ENCODE data around the gene ADGRB3. TPM values are rescaled to one million over a fixed set of nuclear protein-coding genes. Genes with fewer than 3 reads are reported as not detected.

Gene ADGRB3
- total and polyA plus RNA-seq, 5 donors, result 0.88 to 2.6 (median 1.5) TPM

GRCh38 chr6:68635706-68636513 lies 828 bp downstream of the ADGRB3 start:
- no peaks in the 10 kb centered on the region for H3K4me1 ChIP-seq (ENCODE audit: control insufficient read depth, insufficient read depth, low read length)
- intact Hi-C loops (cut with DNase I), result loop anchor here in 3 of 4 donors (5.0 to 10.0 kb wide), 2 partner anchors 141 to 329 kb away; no protein-coding TSS in a partner anchor
- WGBS, result under 1% methylated on average over 24 of the region's 24 CpGs
- DNase-seq (peak; percentile 30 to 77 (median 61)), ATAC-seq (peak in 1 of 2 donors; percentile 35)
- peak overlapping the region; percentile 59 for H3K27ac ChIP-seq (ENCODE audit: low read length)
- H3K4me3 ChIP-seq (ENCODE audit: low read length), result peak overlapping the region; percentile 92
- no peaks in the 10 kb centered on the region for H3K9me3 ChIP-seq (ENCODE audit: control insufficient read depth, low read length)
- H3K27me3 ChIP-seq (ENCODE audit: control insufficient read depth, insufficient read depth), result no peaks in the 10 kb centered on the region

GRCh38 chr6:68636666-68637065 lies 1.6 kb downstream of the ADGRB3 start:
- Histone ChIP-seq H3K27ac (ENCODE audit: low read length) (no peak overlapping the region), H3K4me1 (ENCODE audit: control insufficient read depth, insufficient read depth, low read length) (no peaks in the 10 kb centered on the region), H3K27me3 (ENCODE audit: control insufficient read depth, insufficient read depth) (no peaks in the 10 kb centered on the region), H3K4me3 (ENCODE audit: low read length) (peak overlapping the region; percentile 92), H3K9me3 (ENCODE audit: control insufficient read depth, low read length) (no peaks in the 10 kb centered on the region)
- DNase-seq (no peak), ATAC-seq (no peak)
- intact Hi-C loops (cut with DNase I), result loop anchor here in 3 of 4 donors (5.0 to 10.0 kb wide), 2 partner anchors 141 to 328 kb away; no protein-coding TSS in a partner anchor
- 40% methylated on average over 5 of the region's 5 CpGs for WGBS

GRCh38 chr6:68637071-68637470 lies 2.0 kb downstream of the ADGRB3 start:
- WGBS, result 46% methylated on average over 2 of the region's 2 CpGs
- Histone ChIP-seq H3K27ac (ENCODE audit: low read length) (no peak overlapping the region), H3K9me3 (ENCODE audit: control insufficient read depth, low read length) (no peaks in the 10 kb centered on the region), H3K4me1 (ENCODE audit: control insufficient read depth, insufficient read depth, low read length) (no peaks in the 10 kb centered on the region), H3K4me3 (ENCODE audit: low read length) (peak overlapping the region; percentile 92), H3K27me3 (ENCODE audit: control insufficient read depth, insufficient read depth) (no peaks in the 10 kb centered on the region)
- intact Hi-C loops (cut with DNase I), result loop anchor here in 3 of 4 donors (5.0 to 10.0 kb wide), 2 partner anchors 140 to 328 kb away; no protein-coding TSS in a partner anchor
- ATAC-seq (no peak), DNase-seq (no peak)

- Histone ChIP-seq H3K4me3 (ENCODE audit: low read length) (no peak overlapping the region), H3K27me3 (ENCODE audit: control insufficient read depth, insufficient read depth) (no peaks in the 10 kb centered on the region), H3K9me3 (ENCODE audit: control insufficient read depth, low read length) (no peaks in the 10 kb centered on the region), H3K4me1 (ENCODE audit: control insufficient read depth, insufficient read depth, low read length) (no peaks in the 10 kb centered on the region), H3K27ac (ENCODE audit: low read length) (no peak overlapping the region)
- DNase-seq (no peak), ATAC-seq (no peak)
- 0% methylated on average over 1 of the region's 1 CpG for WGBS
- intact Hi-C loops (cut with DNase I), result loop anchor here in 3 of 4 donors (5.0 to 10.0 kb wide), 2 partner anchors 140 to 327 kb away; no protein-coding TSS in a partner anchor
Measured at GRCh38 chr6:68637782-68638181, 2.7 kb downstream of the ADGRB3 start.

- Histone ChIP-seq H3K9me3 (ENCODE audit: control insufficient read depth, low read length) (no peaks in the 10 kb centered on the region), H3K27ac (ENCODE audit: low read length) (no peak overlapping the region), H3K27me3 (ENCODE audit: control insufficient read depth, insufficient read depth) (no peaks in the 10 kb centered on the region), H3K4me3 (ENCODE audit: low read length) (no peak overlapping the region), H3K4me1 (ENCODE audit: control insufficient read depth, insufficient read depth, low read length) (no peaks in the 10 kb centered on the region)
- intact Hi-C loops (cut with DNase I), result loop anchor here in 3 of 4 donors (5.0 to 10.0 kb wide), 2 partner anchors 139 to 326 kb away; no protein-coding TSS in a partner anchor
- DNase-seq, result peak in 2 of 3 donors; percentile 26 to 63
- no peak for ATAC-seq
- WGBS, result 25% methylated on average over 11 of the region's 11 CpGs
Measured at GRCh38 chr6:68638230-68638900, 3.3 kb downstream of the ADGRB3 start.

- Histone ChIP-seq H3K4me3 (ENCODE audit: low read length) (no peak overlapping the region), H3K9me3 (ENCODE audit: control insufficient read depth, low read length) (no peaks in the 10 kb centered on the region), H3K4me1 (ENCODE audit: control insufficient read depth, insufficient read depth, low read length) (no peaks in the 10 kb centered on the region), H3K27ac (ENCODE audit: low read length) (no peak overlapping the region), H3K27me3 (ENCODE audit: control insufficient read depth, insufficient read depth) (no peaks in the 10 kb centered on the region)
- 57% methylated on average over 7 of the region's 7 CpGs for WGBS
- DNase-seq (no peak), ATAC-seq (no peak)
- intact Hi-C loops (cut with DNase I), result loop anchor here in 3 of 4 donors (5.0 to 10.0 kb wide), 2 partner anchors 138 to 326 kb away; no protein-coding TSS in a partner anchor
Measured at GRCh38 chr6:68639211-68639610, 4.1 kb downstream of the ADGRB3 start.

- intact Hi-C loops (cut with DNase I), result loop anchor here (5.0 to 10.0 kb wide), 3 partner anchors 135 to 325 kb away; no protein-coding TSS in a partner anchor
- 19% methylated on average over 13 of the region's 13 CpGs for WGBS
- no peaks in the 10 kb centered on the region for H3K9me3 ChIP-seq (ENCODE audit: control insufficient read depth, low read length)
- no peaks in the 10 kb centered on the region for H3K27me3 ChIP-seq (ENCODE audit: control insufficient read depth, insufficient read depth)
- peak overlapping the region; percentile 58 for H3K4me3 ChIP-seq (ENCODE audit: low read length)
- H3K4me1 ChIP-seq (ENCODE audit: control insufficient read depth, insufficient read depth, low read length), result no peaks in the 10 kb centered on the region
- peak in 1 of 2 donors; percentile 17 for ATAC-seq
- H3K27ac ChIP-seq (ENCODE audit: low read length), result peak overlapping the region; percentile 43
- no peak for DNase-seq
Measured at GRCh38 chr6:68639826-68640490, 4.9 kb downstream of the ADGRB3 start.

- Histone ChIP-seq H3K4me3 (ENCODE audit: low read length) (peak overlapping the region; percentile 58), H3K27me3 (ENCODE audit: control insufficient read depth, insufficient read depth) (no peaks in the 10 kb centered on the region), H3K4me1 (ENCODE audit: control insufficient read depth, insufficient read depth, low read length) (no peaks in the 10 kb centered on the region), H3K9me3 (ENCODE audit: control insufficient read depth, low read length) (no peaks in the 10 kb centered on the region), H3K27ac (ENCODE audit: low read length) (peak overlapping the region; percentile 50)
- ATAC-seq, result no peak
- intact Hi-C loops (cut with DNase I), result loop anchor here in 1 of 4 donors (10.0 kb wide), 1 partner anchor 134 kb away; no protein-coding TSS in a partner anchor
- WGBS, result 2% methylated on average over 3 of the region's 3 CpGs
- DNase-seq, result no peak
Measured at GRCh38 chr6:68640491-68640835, 5.4 kb downstream of the ADGRB3 start.

- WGBS, result 62% methylated on average over 2 of the region's 2 CpGs
- no peak overlapping the region for H3K27ac ChIP-seq (ENCODE audit: low read length)
- no peak overlapping the region for H3K4me3 ChIP-seq (ENCODE audit: low read length)
- DNase-seq (no peak), ATAC-seq (no peak)
- H3K27me3 ChIP-seq (ENCODE audit: control insufficient read depth, insufficient read depth), result no peaks in the 10 kb centered on the region
- intact Hi-C loops (cut with DNase I), result loop anchor here in 1 of 4 donors (10.0 kb wide), 1 partner anchor 134 kb away; no protein-coding TSS in a partner anchor
- H3K9me3 ChIP-seq (ENCODE audit: control insufficient read depth, low read length), result no peaks in the 10 kb centered on the region
- H3K4me1 ChIP-seq (ENCODE audit: control insufficient read depth, insufficient read depth, low read length), result no peaks in the 10 kb centered on the region
Measured at GRCh38 chr6:68641172-68641571, 6.1 kb downstream of the ADGRB3 start.

- DNase-seq (no peak), ATAC-seq (no peak)
- H3K9me3 ChIP-seq (ENCODE audit: control insufficient read depth, low read length), result no peaks in the 10 kb centered on the region
- no peak overlapping the region for H3K27ac ChIP-seq (ENCODE audit: low read length)
- intact Hi-C loops (cut with DNase I), result loop anchor here in 1 of 4 donors (10.0 kb wide), 1 partner anchor 133 kb away; no protein-coding TSS in a partner anchor
- H3K27me3 ChIP-seq (ENCODE audit: control insufficient read depth, insufficient read depth), result no peaks in the 10 kb centered on the region
- no peaks in the 10 kb centered on the region for H3K4me1 ChIP-seq (ENCODE audit: control insufficient read depth, insufficient read depth, low read length)
- no peak overlapping the region for H3K4me3 ChIP-seq (ENCODE audit: low read length)
Measured at GRCh38 chr6:68642081-68642480, 7.0 kb downstream of the ADGRB3 start.
